Stimulated activated naive CD4-positive, alpha-beta T cell (primary cell): ENCODE data around the gene VAMP4.

Experiments
- DNase-seq, 6 experiments: peaks; one replicate each; lab custom pipeline; 2025; lab: John Stamatoyannopoulos, UW

The VAMP4 gene, protein sequence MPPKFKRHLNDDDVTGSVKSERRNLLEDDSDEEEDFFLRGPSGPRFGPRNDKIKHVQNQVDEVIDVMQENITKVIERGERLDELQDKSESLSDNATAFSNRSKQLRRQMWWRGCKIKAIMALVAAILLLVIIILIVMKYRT

GRCh38 chr1:171741872-171742576 lies at the start of gene VAMP4:
TSS of gene VAMP4 (minus strand) at chr1:171742065. CDS start at chr1:171738414, 3,651 bp downstream.
- peak; percentile 79 to 98 (median 86) for DNase-seq

GRCh38 chr1:171790318-171790717 lies 48.5 kb upstream of the VAMP4 start:
- DNase-seq: no peak

GRCh38 chr1:171788696-171789095 lies 46.8 kb upstream of the VAMP4 start:
- no peak for DNase-seq

GRCh38 chr1:171787686-171788480 lies 46.0 kb upstream of the VAMP4 start:
- no peak for DNase-seq

DNA sequence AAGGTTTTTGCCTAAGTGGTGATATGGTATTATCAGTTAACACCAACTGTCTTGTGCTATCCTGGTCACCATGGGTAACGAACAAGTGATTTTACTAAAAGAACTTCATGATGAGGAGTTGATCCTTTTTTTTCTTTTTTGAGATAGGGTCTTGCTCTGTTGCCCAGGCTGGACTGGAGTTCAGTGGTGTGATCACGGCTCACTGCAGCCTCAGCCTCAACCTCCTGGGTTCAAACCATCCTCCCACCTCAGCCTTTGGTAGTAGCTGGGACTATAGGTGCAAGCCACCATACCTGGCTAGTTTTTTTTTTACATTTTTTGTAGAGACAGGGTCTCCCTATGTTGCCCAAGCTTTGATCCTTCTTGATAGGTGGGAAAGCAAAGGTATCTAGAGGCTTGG lies 44.7 kb upstream of the VAMP4 start:
- DNase-seq: no peak

GRCh38 chr1:171785766-171786165 lies 43.9 kb upstream of the VAMP4 start:
- DNase-seq: no peak

GRCh38 chr1:171784784-171785183 lies 42.9 kb upstream of the VAMP4 start:
- no peak for DNase-seq

DNA sequence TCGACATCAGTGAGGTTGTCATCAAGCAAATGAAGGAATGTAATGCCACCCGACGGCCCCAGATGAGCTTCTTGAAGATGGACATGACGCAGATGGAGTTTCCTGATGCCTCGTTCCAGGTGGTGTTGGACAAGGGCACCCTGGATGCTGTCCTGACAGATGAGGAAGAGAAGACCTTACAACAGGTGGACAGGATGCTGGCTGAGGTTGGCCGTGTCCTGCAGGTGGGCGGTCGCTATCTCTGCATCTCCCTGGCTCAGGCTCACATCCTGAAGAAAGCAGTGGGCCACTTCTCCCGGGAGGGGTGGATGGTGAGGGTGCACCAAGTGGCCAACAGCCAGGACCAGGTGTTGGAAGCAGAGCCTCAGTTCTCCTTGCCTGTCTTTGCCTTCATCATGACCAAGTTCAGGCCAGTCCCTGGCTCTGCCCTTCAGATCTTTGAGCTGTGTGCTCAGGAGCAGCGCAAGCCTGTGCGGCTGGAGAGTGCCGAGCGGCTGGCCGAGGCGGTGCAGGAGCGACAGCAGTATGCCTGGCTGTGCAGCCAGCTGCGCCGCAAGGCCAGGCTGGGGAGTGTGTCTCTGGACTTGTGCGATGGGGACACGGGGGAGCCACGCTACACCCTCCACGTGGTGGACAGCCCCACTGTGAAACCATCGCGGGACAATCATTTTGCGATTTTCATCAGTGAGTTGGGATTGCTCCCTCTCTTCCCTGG lies 42.1 kb upstream of the VAMP4 start:
- DNase-seq: no peak

- peak; percentile 95 to 99 (median 98) for DNase-seq
These were observed 39.5 kb upstream of the VAMP4 start, which contains the start of gene METTL13 for GRCh38 chr1:171781176-171781875. TSS of gene METTL13 (plus strand) at chr1:171781660. CDS start at chr1:171781968, 308 bp downstream.

DNA sequence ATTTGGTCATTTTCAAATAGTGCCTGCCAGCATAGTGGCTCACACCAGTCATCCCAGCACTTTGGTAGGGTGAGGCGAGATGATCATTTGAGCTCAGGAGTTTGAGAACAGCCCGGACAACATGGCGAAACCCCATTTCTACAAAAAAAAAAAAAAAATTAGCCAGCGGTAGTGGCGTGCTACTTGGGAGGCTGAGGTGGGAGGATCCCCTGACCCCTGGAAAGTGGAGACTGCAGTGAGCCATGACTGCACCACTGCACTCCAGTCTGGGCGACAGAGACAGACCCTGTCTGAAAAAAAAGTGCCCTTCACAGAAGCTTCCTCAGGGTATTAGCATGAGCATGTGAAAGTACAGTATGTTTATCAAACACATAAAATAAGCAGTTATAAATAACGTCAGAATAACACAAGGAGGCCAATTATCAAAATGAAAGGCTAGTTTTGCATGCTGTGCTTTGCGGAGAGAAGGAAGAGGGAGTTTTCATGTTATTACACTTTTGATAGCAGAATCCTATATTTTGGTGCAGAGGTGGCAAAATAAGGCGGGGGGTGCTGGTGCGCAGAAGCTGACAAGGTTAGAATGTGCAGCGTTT lies 38.8 kb upstream of the VAMP4 start:
- no peak for DNase-seq

DNA sequence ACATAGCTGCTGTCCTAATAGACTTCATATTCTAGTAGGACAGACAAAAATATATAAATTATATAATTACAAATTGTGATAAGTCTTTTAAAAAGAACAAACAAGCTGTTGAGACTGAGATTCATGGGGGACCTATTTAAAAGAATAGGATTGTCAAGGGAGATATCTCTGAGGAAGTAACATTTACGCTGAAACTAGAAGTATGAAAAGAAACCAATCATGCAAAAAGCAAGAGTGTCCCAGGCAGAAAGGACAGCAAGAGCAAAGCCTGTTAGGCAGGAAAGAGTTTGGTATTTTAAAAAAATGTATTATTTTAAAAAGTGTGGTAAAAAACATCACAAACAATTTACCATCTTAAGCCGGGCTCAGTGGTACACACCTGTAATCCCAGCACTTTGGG lies 30.4 kb upstream of the VAMP4 start:
- DNase-seq: no peak

GRCh38 chr1:171769754-171770153 lies 27.9 kb upstream of the VAMP4 start:
- DNase-seq: no peak

DNA sequence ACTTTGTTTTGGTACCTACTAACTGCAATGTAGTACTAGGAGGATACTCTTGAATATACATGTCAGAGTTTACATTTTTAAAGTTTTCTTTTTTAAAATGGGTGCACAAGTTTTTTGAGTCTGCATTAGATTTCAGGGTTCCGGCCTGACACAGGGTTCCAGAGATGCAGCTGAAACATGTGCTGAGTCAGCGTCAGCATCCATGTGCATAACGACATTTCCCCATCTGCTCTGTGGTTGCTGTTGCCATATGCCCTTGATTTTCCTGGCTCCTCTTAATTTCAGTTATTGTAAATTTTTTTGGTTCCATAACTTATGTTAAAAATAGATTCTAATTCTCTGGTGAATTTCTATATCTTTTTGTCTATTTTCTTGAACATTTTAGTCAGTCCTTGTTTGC lies 27.3 kb upstream of the VAMP4 start:
- DNase-seq: no peak

DNA sequence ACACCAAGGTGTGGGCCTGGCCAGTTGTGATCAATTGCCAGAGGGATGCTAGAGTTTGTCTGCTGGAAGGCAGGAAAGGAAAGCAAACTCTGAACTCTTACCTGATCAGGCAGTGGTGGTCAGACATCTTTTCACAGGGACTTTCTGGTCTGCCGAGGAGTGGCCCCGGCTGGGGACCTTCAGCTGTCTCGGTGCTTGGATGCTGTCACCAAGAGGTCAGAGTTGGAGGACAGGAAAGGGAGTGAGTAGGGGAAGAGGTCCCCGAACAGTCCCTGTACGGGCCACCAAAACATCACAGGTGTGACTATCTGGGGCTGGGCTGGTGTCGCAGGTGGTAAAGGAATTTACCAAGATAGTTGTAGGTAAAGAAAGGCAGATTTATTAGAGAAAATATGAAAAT lies 21.9 kb upstream of the VAMP4 start:
- DNase-seq: no peak

DNA sequence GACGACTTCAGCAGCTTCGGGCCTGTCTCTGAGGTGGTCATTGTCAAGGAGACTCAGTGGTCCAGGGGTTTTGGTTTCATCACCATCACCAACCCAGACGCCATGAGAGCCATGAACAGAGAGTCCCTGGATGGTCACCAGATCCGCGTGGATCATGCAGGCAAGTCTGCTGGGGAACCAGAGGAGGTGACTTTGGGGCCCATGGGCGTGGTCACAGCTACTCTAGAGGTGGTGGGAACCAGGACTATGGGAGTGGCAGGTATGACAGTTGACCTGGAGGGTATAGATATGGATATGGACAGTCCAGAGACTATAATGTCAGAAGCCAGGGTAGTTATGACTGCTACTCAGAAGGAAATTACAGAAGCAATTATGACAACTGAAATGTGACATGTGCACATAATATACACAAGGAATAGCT lies 20.3 kb upstream of the VAMP4 start:
- no peak for DNase-seq

- DNase-seq: no peak
These were observed 16.1 kb upstream of the VAMP4 start for GRCh38 chr1:171758011-171758410.

- DNase-seq: no peak
These were observed 15.0 kb upstream of the VAMP4 start for GRCh38 chr1:171756856-171757255.

DNA sequence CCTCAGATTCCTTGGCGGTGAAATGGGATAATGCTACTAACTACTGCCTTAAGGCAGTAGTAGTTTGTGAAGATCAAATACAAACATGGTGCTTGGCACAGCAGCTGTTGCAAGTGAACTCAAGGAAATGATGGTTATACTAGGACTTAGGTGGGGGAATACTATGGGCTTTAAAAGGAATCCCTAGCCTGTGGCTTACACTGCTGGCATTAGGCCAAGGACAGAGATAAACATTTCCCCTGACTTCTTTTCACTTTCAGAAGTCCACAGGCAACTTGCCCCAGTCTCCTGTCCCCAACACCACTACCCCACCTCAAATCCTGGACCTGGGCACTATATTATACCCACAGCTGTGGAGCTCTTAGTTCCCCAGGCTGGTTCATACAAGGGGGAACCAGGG lies 13.1 kb upstream of the VAMP4 start:
- no peak for DNase-seq

GRCh38 chr1:171754353-171754705 lies 12.5 kb upstream of the VAMP4 start:
- no peak for DNase-seq

- DNase-seq: no peak
These were observed 12.0 kb upstream of the VAMP4 start for GRCh38 chr1:171753685-171754352.

GRCh38 chr1:171753182-171753581 lies 11.3 kb upstream of the VAMP4 start:
- no peak for DNase-seq
